Non-pigmented ciliary epithelial cell (primary cell): ENCODE measurements around the gene ARHGAP21.

Experiments
- DNase-seq: peaks from one replicate; pipeline ENCODE4 v3.0.0-alpha.2; 2010; ENCODE audit warnings: low read depth

Gene ARHGAP21

GRCh38 chr10:24574161-24574560 is 149.5 kb downstream of the ARHGAP21 start:
- no peak for DNase-seq

- DNase-seq, result no peak
These were observed 151.7 kb downstream of the ARHGAP21 start for GRCh38 chr10:24571870-24572450.

GRCh38 chr10:24570658-24571426 is 152.8 kb downstream of the ARHGAP21 start:
- no peak for DNase-seq

- no peak for DNase-seq
These were observed 153.6 kb downstream of the ARHGAP21 start for GRCh38 chr10:24569828-24570657.

- no peak for DNase-seq
These were observed 154.3 kb downstream of the ARHGAP21 start for GRCh38 chr10:24569330-24569796.

- no peak for DNase-seq
These were observed 155.6 kb downstream of the ARHGAP21 start for GRCh38 chr10:24568042-24568441.

- DNase-seq, result no peak
These were observed 162.2 kb downstream of the ARHGAP21 start for GRCh38 chr10:24561453-24561852.

- DNase-seq, result peak; percentile 46
These were observed 166.6 kb downstream of the ARHGAP21 start for GRCh38 chr10:24556750-24557742.

GRCh38 chr10:24556126-24556749 is 167.4 kb downstream of the ARHGAP21 start:
- no peak for DNase-seq

- no peak for DNase-seq
These were observed 169.7 kb downstream of the ARHGAP21 start for GRCh38 chr10:24554036-24554435.

- DNase-seq, result no peak
These were observed 170.6 kb downstream of the ARHGAP21 start for GRCh38 chr10:24553051-24553612.

GRCh38 chr10:24552346-24553016 is 171.2 kb downstream of the ARHGAP21 start:
- DNase-seq, result no peak

- no peak for DNase-seq
These were observed 172.5 kb downstream of the ARHGAP21 start for GRCh38 chr10:24551161-24551560.

GRCh38 chr10:24550680-24551079 is 173.0 kb downstream of the ARHGAP21 start:
- no peak for DNase-seq

GRCh38 chr10:24545585-24545984 is 178.1 kb downstream of the ARHGAP21 start:
- no peak for DNase-seq

- no peak for DNase-seq
These were observed 178.9 kb downstream of the ARHGAP21 start for GRCh38 chr10:24544776-24545175.

- DNase-seq, result no peak
These were observed 181.1 kb downstream of the ARHGAP21 start for GRCh38 chr10:24542314-24543270.

- no peak for DNase-seq
These were observed 182.4 kb downstream of the ARHGAP21 start for GRCh38 chr10:24541239-24541753.

- DNase-seq, result no peak
These were observed 187.1 kb downstream of the ARHGAP21 start for GRCh38 chr10:24536636-24537035.
